ENCODE data around the gene ADAT2. TPM values are rescaled to one million over a fixed set of nuclear protein-coding genes. Genes with fewer than 3 reads are reported as not detected.
"Not testable (repeated sequence)": the region's sequence is repeated elsewhere in the genome, so short reads cannot be mapped to it uniquely, and the experiment has no call there.

ADAT2 gene
- polyA plus RNA-seq, 4 donors = 0.81 to 31.6 (median 2.8) TPM

DNA sequence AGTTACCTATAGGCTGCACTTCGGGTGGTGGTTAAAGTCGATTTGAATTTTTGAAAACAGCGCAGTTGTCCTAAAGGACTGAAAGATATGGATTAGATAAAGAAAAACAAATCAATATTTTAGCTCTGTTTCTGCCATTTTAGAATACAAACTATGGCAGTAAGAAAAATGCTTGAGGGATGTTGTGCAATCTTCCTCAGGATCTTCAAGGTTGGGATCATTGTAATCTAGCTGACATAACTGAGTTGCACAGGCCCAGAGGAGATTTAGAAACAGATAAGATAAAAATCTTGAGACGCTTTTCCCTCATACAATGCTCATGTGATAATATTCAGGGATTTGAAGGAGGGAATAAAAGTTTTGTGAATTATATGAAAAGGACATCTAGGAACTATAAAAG is 1.0 kb upstream of the ADAT2 start:
- Histone ChIP-seq H3K27me3 (ENCODE audit: control insufficient read depth in 3 of 3, insufficient read depth in 3 of 3, low read length in 3 of 3) (no peaks in the 10 kb centered on the region), H3K27ac (ENCODE audit: low read depth in 1 of 3, low read length in 2 of 3) (peak overlapping the region in 1 of 3 donors; percentile 86), H3K9me3 (ENCODE audit: control insufficient read depth in 2 of 2, insufficient read depth in 1 of 2, low read depth in 1 of 2, low read length in 1 of 2) (no peaks in the 10 kb centered on the region), H3K36me3 (ENCODE audit: control insufficient read depth in 3 of 3, insufficient read depth in 2 of 3, low read depth in 1 of 3, low read length in 3 of 3) (peaks cover 0 to 3% (median 0%) of the 10 kb centered on the region in 3 donors), H3K4me3 (ENCODE audit: low read depth in 1 of 3, low read length in 3 of 3) (peak overlapping the region in 2 of 3 donors; percentile 85 to 92), H3K4me1 (ENCODE audit: control insufficient read depth in 3 of 3, insufficient read depth in 2 of 3, low read depth in 1 of 3, low read length in 2 of 3) (peaks cover 0 to 8% (median 6%) of the 10 kb centered on the region in 3 donors)
- FAIRE-seq (no peak), DNase-seq (no peak)
- 9 to 34% (median 15%) methylated on average over 4 of the region's 4 CpGs for WGBS, 3 donors

DNA sequence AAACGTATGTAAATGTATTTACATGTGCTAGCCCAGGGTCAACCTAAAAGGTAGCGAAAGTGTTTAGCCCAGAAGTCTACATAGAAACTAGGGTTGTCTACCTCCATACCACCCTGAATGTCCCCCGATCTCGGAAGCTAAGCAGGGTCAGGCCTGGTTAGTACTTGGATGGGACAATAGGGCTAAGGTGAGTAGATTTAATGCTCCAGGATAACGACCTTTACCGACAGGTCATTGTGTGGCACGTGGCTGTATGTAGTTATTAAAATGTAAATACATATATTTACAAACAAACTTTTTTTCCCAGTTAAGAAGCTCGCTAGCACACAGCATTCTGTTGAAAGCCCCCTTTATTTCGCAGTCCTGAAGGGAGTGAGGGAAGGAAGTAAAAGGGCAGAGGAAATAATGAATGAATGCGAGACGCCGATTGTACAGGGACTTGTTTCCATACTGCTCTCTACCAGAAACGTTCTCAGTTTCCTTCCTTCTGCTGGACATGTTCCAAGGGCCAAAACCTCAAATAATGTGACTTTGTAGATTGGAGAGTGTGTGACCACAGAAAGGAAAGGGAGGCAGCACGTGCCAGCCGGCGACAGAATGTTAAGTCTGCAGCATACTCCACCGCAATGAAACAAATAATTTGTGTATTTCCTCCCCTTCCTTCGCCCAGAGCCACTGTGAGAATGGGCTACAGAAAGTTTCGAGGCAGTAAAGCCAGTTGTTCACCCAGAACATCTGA is 612 bp downstream of the ADAT2 start:
- Histone ChIP-seq H3K9me3 (ENCODE audit: control insufficient read depth in 2 of 2, insufficient read depth in 1 of 2, low read depth in 1 of 2, low read length in 1 of 2) (no peaks in the 10 kb centered on the region), H3K36me3 (ENCODE audit: control insufficient read depth in 3 of 3, insufficient read depth in 2 of 3, low read depth in 1 of 3, low read length in 3 of 3) (peaks cover 0 to 3% (median 0%) of the 10 kb centered on the region in 3 donors), H3K27ac (ENCODE audit: low read depth in 1 of 3, low read length in 2 of 3) (peak overlapping the region; percentile 77 to 86 (median 86)), H3K27me3 (ENCODE audit: control insufficient read depth in 3 of 3, insufficient read depth in 3 of 3, low read length in 3 of 3) (no peaks in the 10 kb centered on the region), H3K4me1 (ENCODE audit: control insufficient read depth in 3 of 3, insufficient read depth in 2 of 3, low read depth in 1 of 3, low read length in 2 of 3) (peaks cover 0 to 8% (median 6%) of the 10 kb centered on the region in 3 donors), H3K4me3 (ENCODE audit: low read depth in 1 of 3, low read length in 3 of 3) (peak overlapping the region; percentile 48 to 92 (median 85))
- FAIRE-seq (no peak), DNase-seq (peak; percentile 33 to 44)
- 1 to 3% (median 2%) methylated on average over 19 of the region's 19 CpGs for WGBS, 3 donors

DNA sequence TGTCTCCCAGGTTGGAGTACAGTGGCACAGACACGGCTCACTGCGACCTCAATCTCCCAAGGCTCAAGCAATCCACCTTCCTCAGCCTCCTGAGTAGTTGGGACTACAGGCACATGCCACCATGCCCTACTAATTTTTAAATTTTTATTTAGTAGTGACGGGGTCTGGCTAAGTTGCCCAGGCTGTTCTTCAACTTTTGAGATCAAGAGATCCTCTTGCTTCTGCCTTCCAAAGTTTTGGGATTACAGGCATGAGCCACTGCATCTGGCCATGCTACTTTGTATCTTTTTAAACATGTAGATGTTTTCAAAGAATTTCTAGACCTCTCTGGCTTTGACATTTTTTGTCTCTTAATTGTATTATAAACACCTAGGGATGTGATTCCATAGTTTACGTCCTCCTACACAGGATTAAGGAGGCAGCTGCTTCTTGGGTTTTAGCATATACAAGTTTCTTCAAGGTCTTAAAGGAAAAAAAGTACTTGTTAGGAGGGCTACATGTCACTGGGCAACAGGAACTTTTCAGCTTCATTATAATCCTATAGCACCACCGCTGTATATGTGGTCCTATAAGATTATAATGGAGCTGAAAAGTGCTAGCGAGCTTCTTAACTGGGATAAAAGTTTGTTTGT is 1.3 kb downstream of the ADAT2 start:
- H3K36me3 ChIP-seq (ENCODE audit: control insufficient read depth in 3 of 3, insufficient read depth in 2 of 3, low read depth in 1 of 3, low read length in 3 of 3) = peaks cover 0 to 3% (median 0%) of the 10 kb centered on the region in 3 donors
- peaks cover 0 to 8% (median 6%) of the 10 kb centered on the region in 3 donors for H3K4me1 ChIP-seq (ENCODE audit: control insufficient read depth in 3 of 3, insufficient read depth in 2 of 3, low read depth in 1 of 3, low read length in 2 of 3)
- H3K9me3 ChIP-seq (ENCODE audit: control insufficient read depth in 2 of 2, insufficient read depth in 1 of 2, low read depth in 1 of 2, low read length in 1 of 2) = no peaks in the 10 kb centered on the region
- H3K27ac ChIP-seq (ENCODE audit: low read depth in 1 of 3, low read length in 2 of 3) = no peak overlapping the region
- WGBS, 3 donors = 62 to 69% (median 67%) methylated on average over 6 of the region's 6 CpGs
- DNase-seq (peak in 1 of 2 donors; percentile 0), FAIRE-seq (no peak)
- peak overlapping the region; percentile 48 to 92 (median 85) for H3K4me3 ChIP-seq (ENCODE audit: low read depth in 1 of 3, low read length in 3 of 3)
- H3K27me3 ChIP-seq (ENCODE audit: control insufficient read depth in 3 of 3, insufficient read depth in 3 of 3, low read length in 3 of 3) = no peaks in the 10 kb centered on the region

- not testable (repeated sequence) for H3K9me3 ChIP-seq (ENCODE audit: control insufficient read depth in 2 of 2, insufficient read depth in 1 of 2, low read depth in 1 of 2, low read length in 1 of 2); FAIRE-seq; H3K27ac ChIP-seq (ENCODE audit: low read depth in 1 of 3, low read length in 2 of 3); H3K4me1 ChIP-seq (ENCODE audit: control insufficient read depth in 3 of 3, insufficient read depth in 2 of 3, low read depth in 1 of 3, low read length in 2 of 3); DNase-seq; H3K4me3 ChIP-seq (ENCODE audit: low read depth in 1 of 3, low read length in 3 of 3); H3K36me3 ChIP-seq (ENCODE audit: control insufficient read depth in 3 of 3, insufficient read depth in 2 of 3, low read depth in 1 of 3, low read length in 3 of 3); H3K27me3 ChIP-seq (ENCODE audit: control insufficient read depth in 3 of 3, insufficient read depth in 3 of 3, low read length in 3 of 3)
- 94 to 100% (median 96%) methylated on average over 2 of the region's 2 CpGs for WGBS, 3 donors
Measured at GRCh38 chr6:143447865-143448264, 2.6 kb downstream of the ADAT2 start.

DNA sequence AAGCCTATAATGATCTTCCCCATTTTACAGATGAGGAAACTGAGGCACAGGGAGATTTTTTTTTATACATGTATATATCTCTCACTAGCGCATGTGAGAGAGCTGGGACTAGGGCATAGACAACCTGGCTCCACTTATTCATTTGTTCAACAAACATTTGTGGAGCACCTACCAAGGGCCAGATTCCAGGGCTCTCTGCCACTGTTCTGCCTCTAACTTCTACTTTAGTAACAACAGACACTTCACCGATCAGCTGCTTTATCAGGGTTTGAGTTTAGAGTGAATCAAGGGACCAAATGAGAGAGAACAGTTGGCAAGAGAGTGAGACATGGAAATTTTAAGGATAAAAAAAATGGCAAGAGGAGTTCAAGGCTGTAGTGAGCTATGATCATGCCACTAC is 7.4 kb downstream of the ADAT2 start:
- Histone ChIP-seq H3K4me1 (ENCODE audit: control insufficient read depth in 3 of 3, insufficient read depth in 2 of 3, low read depth in 1 of 3, low read length in 2 of 3) (no peaks in the 10 kb centered on the region), H3K27me3 (ENCODE audit: control insufficient read depth in 3 of 3, insufficient read depth in 3 of 3, low read length in 3 of 3) (no peaks in the 10 kb centered on the region), H3K9me3 (ENCODE audit: control insufficient read depth in 2 of 2, insufficient read depth in 1 of 2, low read depth in 1 of 2, low read length in 1 of 2) (no peaks in the 10 kb centered on the region), H3K27ac (ENCODE audit: low read depth in 1 of 3, low read length in 2 of 3) (no peak overlapping the region), H3K36me3 (ENCODE audit: control insufficient read depth in 3 of 3, insufficient read depth in 2 of 3, low read depth in 1 of 3, low read length in 3 of 3) (no peaks in the 10 kb centered on the region), H3K4me3 (ENCODE audit: low read depth in 1 of 3, low read length in 3 of 3) (no peak overlapping the region)
- FAIRE-seq (no peak), DNase-seq (no peak)
- WGBS, 3 donors = 93 to 100% (median 97%) methylated on average over 2 of the region's 2 CpGs

DNA sequence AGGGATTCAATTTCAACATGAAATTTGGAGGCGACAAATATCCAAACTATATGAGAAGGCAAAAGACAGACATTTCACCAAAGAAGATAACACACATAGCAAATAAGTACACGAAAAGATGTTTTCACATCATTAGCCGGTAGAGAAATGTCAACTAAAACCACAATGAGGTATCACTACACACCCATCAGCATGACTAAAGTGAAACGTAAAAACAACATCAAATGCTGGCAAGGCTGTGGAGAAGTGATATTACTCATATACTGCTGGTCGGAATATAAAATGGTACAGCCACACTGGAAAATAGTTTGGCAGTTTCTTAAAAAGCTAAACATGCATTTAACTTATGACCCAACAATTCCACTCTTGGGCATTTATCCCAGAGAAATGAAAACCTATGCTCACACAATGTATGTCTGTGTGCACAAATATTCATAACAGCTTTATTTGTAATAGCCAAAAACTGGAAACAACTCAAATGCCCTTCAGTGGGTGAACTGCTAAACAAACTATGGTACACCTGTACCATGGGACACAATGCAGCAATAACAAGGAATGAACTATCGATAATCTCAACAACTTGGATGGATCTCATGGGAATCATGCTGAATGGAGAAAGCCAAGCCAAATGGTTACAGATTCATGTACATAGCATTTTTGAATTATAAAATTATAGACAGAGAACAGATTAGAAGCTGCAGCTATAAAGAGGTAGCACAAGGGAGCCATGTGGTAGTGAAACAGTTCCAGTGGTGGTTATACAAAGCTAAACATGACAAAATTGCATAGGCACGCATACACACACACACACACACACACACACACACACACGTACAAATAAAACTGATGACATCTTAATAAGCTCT is 8.6 kb downstream of the ADAT2 start:
- WGBS, 3 donors = 85 to 91% (median 88%) methylated on average over 8 of the region's 8 CpGs
- Histone ChIP-seq H3K27ac (ENCODE audit: low read depth in 1 of 3, low read length in 2 of 3) (no peak overlapping the region), H3K36me3 (ENCODE audit: control insufficient read depth in 3 of 3, insufficient read depth in 2 of 3, low read depth in 1 of 3, low read length in 3 of 3) (no peaks in the 10 kb centered on the region), H3K4me3 (ENCODE audit: low read depth in 1 of 3, low read length in 3 of 3) (no peak overlapping the region), H3K27me3 (ENCODE audit: control insufficient read depth in 3 of 3, insufficient read depth in 3 of 3, low read length in 3 of 3) (no peaks in the 10 kb centered on the region), H3K4me1 (ENCODE audit: control insufficient read depth in 3 of 3, insufficient read depth in 2 of 3, low read depth in 1 of 3, low read length in 2 of 3) (no peaks in the 10 kb centered on the region), H3K9me3 (ENCODE audit: control insufficient read depth in 2 of 2, insufficient read depth in 1 of 2, low read depth in 1 of 2, low read length in 1 of 2) (no peaks in the 10 kb centered on the region)
- DNase-seq = no peak
- no peak for FAIRE-seq

DNA sequence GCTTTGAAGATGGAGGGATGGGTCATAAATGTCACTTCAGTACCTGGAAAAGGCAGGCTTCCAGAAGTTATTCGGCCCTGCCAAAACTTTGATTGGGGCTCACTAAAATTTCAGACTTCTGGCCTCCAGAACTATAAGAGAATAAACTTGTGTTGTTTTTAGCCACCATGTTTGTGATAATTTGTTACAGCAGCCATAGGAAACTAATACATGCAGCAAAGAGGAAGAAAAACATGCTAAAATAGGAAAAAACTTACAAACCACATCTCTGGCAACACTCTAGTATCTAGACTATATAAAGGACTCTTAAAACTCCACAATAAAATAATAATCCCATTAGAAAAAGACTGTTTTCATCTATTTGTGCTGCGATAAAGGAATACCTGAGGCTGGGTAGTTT is 9.5 kb downstream of the ADAT2 start:
- no peak for FAIRE-seq
- no peaks in the 10 kb centered on the region for H3K4me1 ChIP-seq (ENCODE audit: control insufficient read depth in 3 of 3, insufficient read depth in 2 of 3, low read depth in 1 of 3, low read length in 2 of 3)

GRCh38 chr6:143432588-143432987 is 17.9 kb downstream of the ADAT2 start:
- FAIRE-seq = no peak
- WGBS, 3 donors = 94 to 98% (median 96%) methylated on average over 4 of the region's 4 CpGs
- Histone ChIP-seq H3K4me3 (ENCODE audit: low read depth in 1 of 3, low read length in 3 of 3) (no peak overlapping the region), H3K4me1 (ENCODE audit: control insufficient read depth in 3 of 3, insufficient read depth in 2 of 3, low read depth in 1 of 3, low read length in 2 of 3) (no peaks in the 10 kb centered on the region), H3K27ac (ENCODE audit: low read depth in 1 of 3, low read length in 2 of 3) (no peak overlapping the region), H3K9me3 (ENCODE audit: control insufficient read depth in 2 of 2, insufficient read depth in 1 of 2, low read depth in 1 of 2, low read length in 1 of 2) (no peaks in the 10 kb centered on the region), H3K36me3 (ENCODE audit: control insufficient read depth in 3 of 3, insufficient read depth in 2 of 3, low read depth in 1 of 3, low read length in 3 of 3) (peaks cover 0 to 12% (median 0%) of the 10 kb centered on the region in 3 donors), H3K27me3 (ENCODE audit: control insufficient read depth in 3 of 3, insufficient read depth in 3 of 3, low read length in 3 of 3) (no peaks in the 10 kb centered on the region)
- no peak for DNase-seq

More for the DNA sequence above, 9.5 kb downstream of the ADAT2 start:
- Histone ChIP-seq H3K27ac (ENCODE audit: low read depth in 1 of 3, low read length in 2 of 3) (no peak overlapping the region), H3K27me3 (ENCODE audit: control insufficient read depth in 3 of 3, insufficient read depth in 3 of 3, low read length in 3 of 3) (no peaks in the 10 kb centered on the region), H3K4me3 (ENCODE audit: low read depth in 1 of 3, low read length in 3 of 3) (no peak overlapping the region), H3K36me3 (ENCODE audit: control insufficient read depth in 3 of 3, insufficient read depth in 2 of 3, low read depth in 1 of 3, low read length in 3 of 3) (peaks cover 0 to 6% (median 0%) of the 10 kb centered on the region in 3 donors), H3K9me3 (ENCODE audit: control insufficient read depth in 2 of 2, insufficient read depth in 1 of 2, low read depth in 1 of 2, low read length in 1 of 2) (no peaks in the 10 kb centered on the region)
- 95 to 99% (median 95%) methylated on average over 2 of the region's 2 CpGs for WGBS, 3 donors
- DNase-seq = no peak
